ENCODE measurements around the gene PPP1R27. TPM values are rescaled to one million over a fixed set of nuclear protein-coding genes. Genes with fewer than 3 reads are reported as not detected.

PPP1R27 gene
- total RNA-seq, 2 donors from 2014 or later, result not detected

GRCh38 chr17:81866440-81867169 lies 31.8 kb upstream of the PPP1R27 start:
- H3K4me1 ChIP-seq, result peaks cover 82% of the 10 kb centered on the region
- no peak overlapping the region for H3K4me3 ChIP-seq
- DNase-seq, result no peak
- WGBS, 2 donors, result 60 to 64% methylated on average over 13 to 18 of the region's 18 CpGs
- peak overlapping the region; percentile 95 to 99 (median 98) for H3K27ac ChIP-seq
- H3K27me3 ChIP-seq, result no peaks in the 10 kb centered on the region
- H3K9me3 ChIP-seq, result no peaks in the 10 kb centered on the region
- H3K36me3 ChIP-seq (replicated peaks in 1 of 2; ENCODE audit: insufficient read depth in 1 of 2, low read depth in 2 of 2), result no peaks in the 10 kb centered on the region
- intact Hi-C loops (cut with DNase I), result no loop called here
- no peak for ATAC-seq
- no peak for TF ChIP-seq POLR2A (IDR thresholded peaks at IDR 0.05)
- TF ChIP-seq, protein P1, sequence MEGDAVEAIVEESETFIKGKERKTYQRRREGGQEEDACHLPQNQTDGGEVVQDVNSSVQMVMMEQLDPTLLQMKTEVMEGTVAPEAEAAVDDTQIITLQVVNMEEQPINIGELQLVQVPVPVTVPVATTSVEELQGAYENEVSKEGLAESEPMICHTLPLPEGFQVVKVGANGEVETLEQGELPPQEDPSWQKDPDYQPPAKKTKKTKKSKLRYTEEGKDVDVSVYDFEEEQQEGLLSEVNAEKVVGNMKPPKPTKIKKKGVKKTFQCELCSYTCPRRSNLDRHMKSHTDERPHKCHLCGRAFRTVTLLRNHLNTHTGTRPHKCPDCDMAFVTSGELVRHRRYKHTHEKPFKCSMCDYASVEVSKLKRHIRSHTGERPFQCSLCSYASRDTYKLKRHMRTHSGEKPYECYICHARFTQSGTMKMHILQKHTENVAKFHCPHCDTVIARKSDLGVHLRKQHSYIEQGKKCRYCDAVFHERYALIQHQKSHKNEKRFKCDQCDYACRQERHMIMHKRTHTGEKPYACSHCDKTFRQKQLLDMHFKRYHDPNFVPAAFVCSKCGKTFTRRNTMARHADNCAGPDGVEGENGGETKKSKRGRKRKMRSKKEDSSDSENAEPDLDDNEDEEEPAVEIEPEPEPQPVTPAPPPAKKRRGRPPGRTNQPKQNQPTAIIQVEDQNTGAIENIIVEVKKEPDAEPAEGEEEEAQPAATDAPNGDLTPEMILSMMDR (IDR thresholded peaks at IDR 0.05), result no peak

- 29 to 57% methylated on average over 11 to 18 of the region's 18 CpGs for WGBS, 2 donors
- Histone ChIP-seq H3K27ac (peak overlapping the region; percentile 91 to 98 (median 96)), H3K4me3 (no peak overlapping the region), H3K4me1 (peaks cover 84% of the 10 kb centered on the region), H3K36me3 (replicated peaks in 1 of 2; ENCODE audit: insufficient read depth in 1 of 2, low read depth in 2 of 2) (no peaks in the 10 kb centered on the region), H3K27me3 (no peaks in the 10 kb centered on the region), H3K9me3 (no peaks in the 10 kb centered on the region)
- DNase-seq (peak; percentile 97 to 99 (median 98)), ATAC-seq (peak; percentile 62)
- intact Hi-C loops (cut with DNase I), result no loop called here
- peak; percentile 76 to 80 (median 79) for TF ChIP-seq POLR2A (IDR thresholded peaks at IDR 0.05)
- TF ChIP-seq, protein P1 (IDR thresholded peaks at IDR 0.05), result no peak
Observed at GRCh38 chr17:81865733-81866439, 31.0 kb upstream of the PPP1R27 start.

- no peak for DNase-seq
- Histone ChIP-seq H3K9me3 (no peaks in the 10 kb centered on the region), H3K27ac (peak overlapping the region; percentile 90 to 98 (median 96)), H3K4me3 (no peak overlapping the region), H3K27me3 (no peaks in the 10 kb centered on the region), H3K36me3 (replicated peaks in 1 of 2; ENCODE audit: insufficient read depth in 1 of 2, low read depth in 2 of 2) (no peaks in the 10 kb centered on the region), H3K4me1 (peaks cover 84% of the 10 kb centered on the region)
- TF ChIP-seq POLR2A (IDR thresholded peaks at IDR 0.05), result no peak
- TF ChIP-seq, protein P1 (IDR thresholded peaks at IDR 0.05), result no peak
- intact Hi-C loops (cut with DNase I), result no loop called here
- no peak for ATAC-seq
- 20 to 42% methylated on average over 1 to 8 of the region's 8 CpGs for WGBS, 2 donors
Observed at GRCh38 chr17:81865358-81865732, 30.5 kb upstream of the PPP1R27 start.

DNA sequence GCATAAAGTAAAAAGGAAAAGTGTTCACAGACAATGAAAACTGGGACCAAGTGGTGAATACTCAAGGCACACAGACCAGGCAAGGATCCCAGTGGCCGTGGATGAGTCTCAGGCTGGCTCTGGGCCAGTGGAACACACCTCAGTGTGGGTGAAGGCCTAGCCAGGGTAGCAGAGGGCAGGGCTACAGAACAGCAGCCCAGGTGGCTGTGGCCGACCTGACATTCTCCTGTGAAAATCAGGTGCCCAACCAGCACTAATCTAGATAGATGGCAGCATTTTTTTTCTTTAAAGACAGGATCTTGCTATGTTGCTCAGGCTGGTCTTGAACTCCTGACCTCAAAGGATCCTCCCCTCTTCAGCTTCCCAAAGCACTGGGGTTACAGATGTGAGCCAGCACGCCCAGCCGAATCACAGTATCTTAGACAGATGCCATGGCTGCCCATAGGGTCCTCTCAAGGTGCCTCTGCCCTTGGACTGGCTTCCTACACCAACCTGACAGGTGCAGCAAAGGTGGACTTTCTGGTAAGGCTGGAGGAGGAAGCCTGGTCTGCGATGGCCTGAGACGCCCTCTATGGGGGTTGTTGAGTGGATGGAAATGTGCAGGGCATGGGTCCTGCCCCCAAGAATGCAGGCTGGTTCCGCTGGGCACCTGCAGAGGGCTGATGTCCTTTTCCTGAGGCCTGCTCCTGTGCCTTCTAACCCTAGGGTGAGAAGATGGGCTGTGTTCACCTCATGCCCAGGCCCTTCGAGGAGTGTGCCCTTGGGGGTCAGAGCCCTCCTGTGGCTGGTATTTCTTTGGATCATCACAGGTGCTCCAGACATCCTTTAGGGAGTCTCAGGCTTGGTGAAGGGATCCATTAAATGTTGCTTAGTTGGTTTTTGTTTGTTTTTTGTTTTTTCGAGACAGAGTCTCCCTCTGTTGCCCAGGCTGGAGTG lies 29.3 kb upstream of the PPP1R27 start:
- DNase-seq, result peak in 3 of 4 donors; percentile 30 to 59 (median 55)
- intact Hi-C loops (cut with DNase I), result no loop called here
- 46 to 52% methylated on average over 9 of the region's 9 CpGs for whole genome bisulfite sequencing, 2 donors

More for the DNA sequence above, 29.3 kb upstream of the PPP1R27 start:
- Histone ChIP-seq H3K4me1 (peaks cover 76% of the 10 kb centered on the region), H3K27ac (peak overlapping the region; percentile 60 to 98 (median 96)), H3K4me3 (no peak overlapping the region), H3K36me3 (replicated peaks in 1 of 2; ENCODE audit: insufficient read depth in 1 of 2, low read depth in 2 of 2) (no peaks in the 10 kb centered on the region), H3K27me3 (no peaks in the 10 kb centered on the region), H3K9me3 (no peaks in the 10 kb centered on the region)
- ATAC-seq, result no peak
- TF ChIP-seq, protein P1 (IDR thresholded peaks at IDR 0.05), result peak in 1 of 7 experiments; percentile 3
- peak in 1 of 3 donors; percentile 2 for TF ChIP-seq POLR2A (IDR thresholded peaks at IDR 0.05)

All from body of pancreas (tissue), 4 donors.